ENCODE data around the gene ATP8A2.

The ATP8A2 gene

DNA sequence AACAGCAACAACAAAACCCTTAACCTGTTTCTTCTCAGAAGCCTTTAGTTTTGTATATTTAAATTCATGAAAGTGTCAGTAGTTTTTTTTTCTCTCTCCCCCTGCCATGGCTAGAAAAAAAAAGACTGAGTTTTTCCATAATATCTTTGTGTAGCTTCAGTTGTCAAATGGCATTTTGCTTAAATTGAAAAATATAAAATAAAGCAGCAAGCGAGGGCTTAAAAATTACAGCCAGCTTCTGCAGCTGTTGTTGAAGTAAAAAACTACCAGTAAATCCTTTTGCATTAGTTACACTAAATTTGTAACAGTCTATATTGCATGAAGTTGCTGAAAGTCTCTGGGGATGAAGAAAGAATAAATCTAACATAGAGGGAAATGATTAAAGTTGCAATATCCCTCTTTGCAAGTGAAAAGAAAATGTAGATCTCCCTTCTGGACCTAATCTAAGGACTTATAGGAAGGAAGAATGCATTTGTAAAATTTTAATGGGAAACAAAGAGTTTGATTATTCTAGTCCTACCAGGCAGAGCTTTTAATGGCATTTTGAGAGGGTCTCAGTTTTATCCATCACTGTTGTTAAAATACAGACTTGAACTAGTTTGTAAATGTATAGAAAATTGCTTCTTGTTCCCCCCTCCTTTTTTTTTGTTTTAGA lies 215.7 kb downstream of the ATP8A2 start:
- no peak overlapping the region for H3K27ac ChIP-seq
- TF ChIP-seq, protein P1, sequence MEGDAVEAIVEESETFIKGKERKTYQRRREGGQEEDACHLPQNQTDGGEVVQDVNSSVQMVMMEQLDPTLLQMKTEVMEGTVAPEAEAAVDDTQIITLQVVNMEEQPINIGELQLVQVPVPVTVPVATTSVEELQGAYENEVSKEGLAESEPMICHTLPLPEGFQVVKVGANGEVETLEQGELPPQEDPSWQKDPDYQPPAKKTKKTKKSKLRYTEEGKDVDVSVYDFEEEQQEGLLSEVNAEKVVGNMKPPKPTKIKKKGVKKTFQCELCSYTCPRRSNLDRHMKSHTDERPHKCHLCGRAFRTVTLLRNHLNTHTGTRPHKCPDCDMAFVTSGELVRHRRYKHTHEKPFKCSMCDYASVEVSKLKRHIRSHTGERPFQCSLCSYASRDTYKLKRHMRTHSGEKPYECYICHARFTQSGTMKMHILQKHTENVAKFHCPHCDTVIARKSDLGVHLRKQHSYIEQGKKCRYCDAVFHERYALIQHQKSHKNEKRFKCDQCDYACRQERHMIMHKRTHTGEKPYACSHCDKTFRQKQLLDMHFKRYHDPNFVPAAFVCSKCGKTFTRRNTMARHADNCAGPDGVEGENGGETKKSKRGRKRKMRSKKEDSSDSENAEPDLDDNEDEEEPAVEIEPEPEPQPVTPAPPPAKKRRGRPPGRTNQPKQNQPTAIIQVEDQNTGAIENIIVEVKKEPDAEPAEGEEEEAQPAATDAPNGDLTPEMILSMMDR (IDR thresholded peaks at IDR 0.05), result no peak
- TF ChIP-seq ZFX (IDR thresholded peaks at IDR 0.05; ENCODE audit: borderline replicate concordance), result no peak

DNA sequence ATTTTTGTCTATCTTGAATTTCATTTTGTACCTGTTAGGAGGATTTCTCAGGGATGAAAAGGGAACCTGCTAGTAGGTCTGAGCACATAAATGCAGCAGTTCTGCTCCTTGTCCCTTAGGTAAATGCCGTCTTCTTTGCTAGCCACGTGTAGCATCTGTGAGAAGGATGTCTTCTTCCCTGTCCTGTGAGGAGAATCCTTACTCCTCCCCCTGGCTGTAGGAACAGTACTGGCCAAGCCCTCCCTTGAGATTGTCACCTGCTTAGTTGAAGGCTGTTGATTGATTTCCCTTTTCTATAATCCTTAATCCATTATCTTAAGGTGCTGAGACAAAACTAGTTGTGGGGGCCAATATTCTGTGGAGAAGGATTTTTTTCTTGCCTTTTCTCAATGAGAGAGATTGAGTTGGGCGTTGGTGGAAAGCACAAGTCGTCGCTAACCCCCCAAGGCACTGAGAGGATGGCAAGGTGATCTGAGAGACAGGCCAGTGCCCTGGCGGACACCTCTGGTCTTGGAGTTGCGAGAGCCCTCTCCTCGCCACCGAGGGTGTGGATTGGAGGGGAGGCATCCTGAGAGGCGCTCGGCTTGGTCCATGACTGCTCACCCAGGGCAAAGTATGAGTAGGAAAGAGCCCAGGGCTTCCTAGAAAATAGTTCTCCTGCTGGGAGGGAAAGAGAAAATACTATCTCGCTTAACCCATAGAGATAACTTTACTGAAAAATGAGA lies 216.7 kb downstream of the ATP8A2 start:
- no peak for TF ChIP-seq ZFX (IDR thresholded peaks at IDR 0.05; ENCODE audit: borderline replicate concordance)
- TF ChIP-seq, protein P1 (IDR thresholded peaks at IDR 0.05), result no peak
- H3K27ac ChIP-seq, result no peak overlapping the region

DNA sequence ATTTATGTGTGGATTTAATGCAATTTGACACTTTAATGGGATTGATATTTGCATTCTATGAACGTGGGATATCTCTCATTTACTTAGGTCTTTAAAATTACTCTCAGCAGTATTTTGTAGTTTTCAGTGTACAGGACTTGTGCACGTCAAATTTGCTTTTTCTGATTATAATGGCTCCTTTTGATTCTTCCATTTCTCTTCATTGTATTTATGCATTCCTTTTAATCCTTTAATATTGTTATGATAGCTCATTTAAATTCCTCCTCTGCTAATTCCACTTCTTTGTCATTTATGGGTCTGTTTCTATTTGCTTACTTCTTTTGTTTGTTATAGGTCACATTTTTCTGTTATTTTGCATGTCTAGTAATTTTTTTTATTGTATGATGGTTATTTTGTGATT lies 226.6 kb downstream of the ATP8A2 start:
- TF ChIP-seq, protein P1 (IDR thresholded peaks at IDR 0.05), result no peak
- TF ChIP-seq ZFX (IDR thresholded peaks at IDR 0.05; ENCODE audit: borderline replicate concordance), result no peak
- no peak overlapping the region for H3K27ac ChIP-seq

DNA sequence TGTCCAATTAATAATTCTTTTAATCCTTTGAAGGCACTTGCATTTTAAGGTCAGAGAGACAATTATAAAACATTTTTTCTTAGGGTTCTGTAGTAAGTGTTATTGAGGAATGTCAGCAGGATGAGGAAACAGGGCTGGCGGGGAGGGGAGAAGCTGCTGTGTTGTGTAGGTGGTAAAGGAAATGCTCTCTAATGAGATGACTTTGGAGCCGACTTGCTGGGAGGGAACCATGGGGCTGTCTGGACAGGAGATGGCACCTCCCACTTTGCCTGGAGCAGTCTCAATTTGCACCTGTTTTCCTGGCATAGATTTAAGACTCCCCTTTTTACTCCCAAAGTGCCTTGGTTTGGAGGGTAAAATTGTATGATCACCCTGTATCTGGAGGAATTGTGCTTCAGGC lies 230.4 kb downstream of the ATP8A2 start:
- H3K27ac ChIP-seq, result no peak overlapping the region
- TF ChIP-seq ZFX (IDR thresholded peaks at IDR 0.05; ENCODE audit: borderline replicate concordance), result no peak
- TF ChIP-seq, protein P1 (IDR thresholded peaks at IDR 0.05), result no peak

DNA sequence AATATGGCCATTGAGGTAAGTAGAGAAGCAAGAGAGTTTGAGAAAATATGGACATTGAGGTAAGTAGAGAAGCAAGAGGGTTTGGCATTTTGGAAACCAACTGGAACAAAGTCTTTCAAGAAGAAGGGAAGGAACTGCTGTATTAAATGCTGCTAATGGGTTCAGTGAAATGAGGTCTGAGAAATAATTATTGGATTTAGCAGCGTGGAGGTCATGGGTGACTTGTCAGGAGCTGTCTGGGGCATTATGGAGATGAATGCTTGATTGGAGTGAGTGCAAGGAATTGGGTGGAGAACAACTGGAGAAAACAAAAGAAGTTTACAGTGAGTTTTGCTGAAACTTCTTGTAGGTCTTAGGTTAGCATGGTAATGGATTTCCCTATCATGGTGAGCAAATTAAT lies 232.3 kb downstream of the ATP8A2 start:
- TF ChIP-seq, protein P1 (IDR thresholded peaks at IDR 0.05), result no peak
- no peak for TF ChIP-seq ZFX (IDR thresholded peaks at IDR 0.05; ENCODE audit: borderline replicate concordance)
- no peak overlapping the region for H3K27ac ChIP-seq

DNA sequence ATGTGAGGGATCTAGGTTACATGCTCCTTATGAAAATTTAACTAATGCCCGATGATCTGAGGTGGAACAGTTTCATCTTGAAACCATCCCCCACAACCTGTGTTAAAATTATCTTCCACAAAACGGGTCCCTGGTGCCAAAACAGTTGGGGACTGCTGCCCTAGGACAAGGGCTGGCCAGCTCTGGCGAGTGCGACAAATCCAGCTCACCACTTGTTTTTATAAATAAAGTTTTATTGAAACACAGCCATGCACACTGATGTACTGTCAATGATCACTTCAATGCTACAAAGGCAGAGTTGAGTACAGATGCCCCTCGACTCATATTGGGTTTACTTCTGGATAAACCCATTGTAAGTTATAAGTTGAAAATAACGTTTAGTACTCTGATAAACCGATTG lies 235.3 kb downstream of the ATP8A2 start:
- H3K27ac ChIP-seq, result no peak overlapping the region
- TF ChIP-seq ZFX (IDR thresholded peaks at IDR 0.05; ENCODE audit: borderline replicate concordance), result no peak
- TF ChIP-seq, protein P1 (IDR thresholded peaks at IDR 0.05), result no peak

DNA sequence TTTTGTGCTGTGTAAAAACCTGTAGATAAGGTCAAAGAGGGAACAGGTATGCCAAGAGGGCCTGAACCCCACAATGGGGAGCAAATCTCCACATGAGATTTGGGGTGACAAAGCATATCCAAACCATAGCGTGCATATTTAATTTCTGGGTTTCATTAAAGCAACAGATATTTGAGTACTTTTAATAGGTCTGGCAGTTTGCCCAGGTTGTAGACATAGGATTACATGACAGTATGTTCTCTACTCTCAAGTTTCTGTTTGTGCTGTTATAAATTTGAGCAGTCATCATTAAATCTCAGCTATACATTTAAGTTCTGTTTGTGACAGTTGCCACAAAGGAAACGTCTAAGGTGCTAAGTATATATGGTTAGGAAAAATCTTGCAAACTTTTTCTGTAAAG lies 236.4 kb downstream of the ATP8A2 start:
- TF ChIP-seq, protein P1 (IDR thresholded peaks at IDR 0.05), result no peak
- TF ChIP-seq ZFX (IDR thresholded peaks at IDR 0.05; ENCODE audit: borderline replicate concordance), result no peak
- H3K27ac ChIP-seq, result no peak overlapping the region

Measured in 22Rv1 (cell line).